Endodermal cell (in vitro differentiated cells): ENCODE data around the gene ZNF662. TPM values are rescaled to one million over a fixed set of nuclear protein-coding genes. Genes with fewer than 3 reads are reported as not detected.

Experiments used
- DNase-seq: peaks from one replicate; pipeline ENCODE4 v3.0.0-alpha.2; 2017
- H3K27ac ChIP-seq: 2 replicates; pipeline ENCODE4 v1.5.1; 2013; ENCODE audit warnings: mild to moderate bottlenecking, low read depth, low read length, moderate library complexity
- H3K27me3 ChIP-seq: 2 replicates; pipeline ENCODE4 v1.6.1; 2013; ENCODE audit warnings: mild to moderate bottlenecking, low read length, moderate library complexity; ENCODE audit not compliant: insufficient read depth, control insufficient read depth, poor library complexity, severe bottlenecking
- H3K36me3 ChIP-seq: 2 replicates; pipeline ENCODE4 v1.7.0; 2013; ENCODE audit warnings: mild to moderate bottlenecking, low read length, moderate library complexity; ENCODE audit not compliant: control insufficient read depth, insufficient read depth
- H3K4me1 ChIP-seq: one replicate; pipeline ENCODE4 v1.7.0; 2013; ENCODE audit warnings: low read length; ENCODE audit not compliant: control insufficient read depth, insufficient read depth
- H3K4me3 ChIP-seq: 2 replicates; pipeline ENCODE4 v1.5.1; 2013; ENCODE audit warnings: mild to moderate bottlenecking, low read length, moderate library complexity
- H3K9ac ChIP-seq: 2 replicates; pipeline ENCODE4 v1.6.1; 2013; ENCODE audit warnings: mild to moderate bottlenecking, low read length, moderate library complexity; ENCODE audit not compliant: poor library complexity, severe bottlenecking; ENCODE audit errors: extremely low read depth
- H3K9me3 ChIP-seq: 2 replicates; pipeline ENCODE4 v1.6.1; 2013; ENCODE audit warnings: mild to moderate bottlenecking, low read length, moderate library complexity; ENCODE audit not compliant: control insufficient read depth
- H3K27ac Mint-ChIP-seq: 2 replicates; pipeline ENCODE4 v1.8.0; 2020; ENCODE audit warnings: mixed read lengths
- H3K27me3 Mint-ChIP-seq: 2 replicates; pipeline ENCODE4 v1.8.0; 2021; ENCODE audit warnings: mild to moderate bottlenecking, mixed read lengths; ENCODE audit not compliant: insufficient read depth
- H3K36me3 Mint-ChIP-seq: 2 replicates; pipeline ENCODE4 v1.8.0; 2020; ENCODE audit warnings: low read depth, mixed read lengths
- H3K4me1 Mint-ChIP-seq: 2 replicates; pipeline ENCODE4 v1.8.0; 2020; ENCODE audit warnings: mixed read lengths
- H3K4me3 Mint-ChIP-seq: 2 replicates; pipeline ENCODE4 v1.8.0; 2020; ENCODE audit warnings: mild to moderate bottlenecking, moderate library complexity, mixed read lengths
- H3K9me3 Mint-ChIP-seq: 2 replicates; pipeline ENCODE4 v1.8.0; 2020; ENCODE audit warnings: mild to moderate bottlenecking, mixed read lengths
- WGBS, 2 experiments: methylation state at CpG; one replicate each; pipeline versions ENCODE4 v1.1.5 to v1.1.7; 2013; ENCODE audit warnings: missing lambda C conversion rate in 2 of 2, mixed read lengths in 1 of 2; ENCODE audit not compliant: insufficient coverage in 1 of 2, insufficient read length in 1 of 2; 5-methylcytosine and 5-hydroxymethylcytosine counted together
- total RNA-seq, 2 donors: library from RNA; stranded (reverse); fragmentation: NEBNext Ultra II Directional in 1 of 2; extraction: Animal tissue kit (Norgen Biotek cat#: 25700) in 1 of 2; gene quantifications; 2 replicates in 1 of 2; 3 replicates in 1 of 2; pipeline ENCODE4 v1.2.1, GENCODE V29; 2021
- TF ChIP-seq, protein P1 (sequence below): fragments of 200-600 bp; sonication (generic); conservative IDR thresholded peaks from 2 replicates; pipeline ENCODE4 v1.5.0; 2021; ENCODE audit warnings: antibody characterized with exemption, mild to moderate bottlenecking

Gene ZNF662
- total RNA-seq, 2 donors from 2014 or later, result 1.8 TPM; not detected in 1

DNA sequence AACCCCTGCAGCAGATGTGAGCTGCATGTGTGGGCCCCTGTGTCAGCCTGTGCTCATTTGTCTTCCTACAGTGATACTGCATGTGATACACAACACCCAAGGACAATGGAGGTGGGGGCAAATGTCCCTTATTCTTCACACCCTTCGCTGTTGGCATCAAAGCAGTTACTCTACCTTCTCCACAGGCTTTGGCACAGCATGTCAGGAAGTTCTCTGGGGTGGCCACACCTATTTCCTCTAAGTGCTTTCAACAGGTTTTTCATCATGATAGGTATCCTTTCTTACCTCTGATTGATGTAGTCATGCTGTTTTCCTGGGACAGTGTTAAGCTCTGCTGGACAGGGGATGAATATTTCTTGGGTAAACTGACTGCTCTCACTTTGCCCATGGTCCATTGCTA, 29.5 kb downstream of the ZNF662 start:
- no peak overlapping the region for H3K4me3 ChIP-seq
- H3K4me1 Mint-ChIP-seq, result no peaks in the 10 kb centered on the region
- no peak overlapping the region for H3K4me3 Mint-ChIP-seq
- no peaks in the 10 kb centered on the region for H3K27me3 Mint-ChIP-seq
- no peak for DNase-seq
- 67 to 79% methylated on average over 1 of the region's 1 CpG for WGBS, 2 experiments
- no peaks in the 10 kb centered on the region for H3K27me3 ChIP-seq
- H3K9me3 ChIP-seq, result no peaks in the 10 kb centered on the region
- no peak overlapping the region for H3K27ac ChIP-seq
- no peaks in the 10 kb centered on the region for H3K36me3 ChIP-seq
- H3K9ac ChIP-seq, result no peak overlapping the region
- H3K27ac Mint-ChIP-seq, result no peak overlapping the region
- H3K9me3 Mint-ChIP-seq, result no peaks in the 10 kb centered on the region
- TF ChIP-seq, protein P1, sequence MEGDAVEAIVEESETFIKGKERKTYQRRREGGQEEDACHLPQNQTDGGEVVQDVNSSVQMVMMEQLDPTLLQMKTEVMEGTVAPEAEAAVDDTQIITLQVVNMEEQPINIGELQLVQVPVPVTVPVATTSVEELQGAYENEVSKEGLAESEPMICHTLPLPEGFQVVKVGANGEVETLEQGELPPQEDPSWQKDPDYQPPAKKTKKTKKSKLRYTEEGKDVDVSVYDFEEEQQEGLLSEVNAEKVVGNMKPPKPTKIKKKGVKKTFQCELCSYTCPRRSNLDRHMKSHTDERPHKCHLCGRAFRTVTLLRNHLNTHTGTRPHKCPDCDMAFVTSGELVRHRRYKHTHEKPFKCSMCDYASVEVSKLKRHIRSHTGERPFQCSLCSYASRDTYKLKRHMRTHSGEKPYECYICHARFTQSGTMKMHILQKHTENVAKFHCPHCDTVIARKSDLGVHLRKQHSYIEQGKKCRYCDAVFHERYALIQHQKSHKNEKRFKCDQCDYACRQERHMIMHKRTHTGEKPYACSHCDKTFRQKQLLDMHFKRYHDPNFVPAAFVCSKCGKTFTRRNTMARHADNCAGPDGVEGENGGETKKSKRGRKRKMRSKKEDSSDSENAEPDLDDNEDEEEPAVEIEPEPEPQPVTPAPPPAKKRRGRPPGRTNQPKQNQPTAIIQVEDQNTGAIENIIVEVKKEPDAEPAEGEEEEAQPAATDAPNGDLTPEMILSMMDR, result no peak
- H3K36me3 Mint-ChIP-seq, result no peaks in the 10 kb centered on the region
- H3K4me1 ChIP-seq, result no peaks in the 10 kb centered on the region

DNA sequence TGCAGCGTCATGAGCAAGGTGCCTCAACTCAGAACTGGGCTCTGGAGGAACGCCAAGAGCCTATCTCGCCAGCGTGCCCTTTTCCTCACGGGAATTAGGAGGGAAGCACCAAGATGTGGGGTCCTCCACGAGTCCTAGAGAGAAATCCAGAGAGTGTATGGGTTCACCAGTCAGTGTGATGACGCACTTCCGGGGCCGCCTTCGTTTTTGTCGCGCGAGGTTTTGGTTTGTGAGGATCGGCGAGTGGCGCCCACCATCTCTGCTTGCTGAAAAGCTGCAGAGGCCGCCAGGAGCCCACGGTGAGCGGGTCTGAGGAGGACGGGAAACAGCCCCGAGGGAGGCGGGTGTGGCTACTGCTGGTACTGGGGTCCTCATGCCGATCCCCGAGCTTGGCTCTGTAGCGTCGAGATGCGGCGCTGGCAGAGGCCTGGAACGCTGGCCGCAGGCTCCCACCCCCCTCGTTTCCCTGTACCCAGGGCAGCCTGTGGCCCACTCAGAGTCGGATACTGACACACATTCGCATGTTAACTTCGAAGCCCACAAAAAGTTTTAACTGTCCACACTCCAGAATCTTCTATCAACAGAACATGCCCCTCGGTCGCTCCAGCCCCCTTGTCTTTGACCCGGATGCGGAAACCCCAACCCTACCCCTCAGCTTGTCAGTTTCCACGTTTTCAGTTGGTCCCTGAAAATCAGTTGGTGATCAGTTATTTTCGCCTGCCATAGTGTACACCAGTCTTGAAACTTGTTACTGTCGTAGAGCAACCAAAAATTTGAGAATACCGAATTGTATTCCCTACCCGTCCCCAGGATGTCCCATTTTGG, 30.4 kb downstream of the ZNF662 start:
- TF ChIP-seq, protein P1, result no peak
- H3K27me3 Mint-ChIP-seq, result no peaks in the 10 kb centered on the region
- H3K9me3 Mint-ChIP-seq, result no peaks in the 10 kb centered on the region
- no peaks in the 10 kb centered on the region for H3K4me1 Mint-ChIP-seq
- no peak overlapping the region for H3K27ac ChIP-seq
- no peak overlapping the region for H3K9ac ChIP-seq
- 95 to 98% methylated on average over 33 to 43 of the region's 43 CpGs for WGBS, 2 experiments
- H3K27me3 ChIP-seq, result no peaks in the 10 kb centered on the region
- H3K27ac Mint-ChIP-seq, result no peak overlapping the region
- no peaks in the 10 kb centered on the region for H3K4me1 ChIP-seq
- no peaks in the 10 kb centered on the region for H3K36me3 Mint-ChIP-seq
- DNase-seq, result no peak
- no peak overlapping the region for H3K4me3 Mint-ChIP-seq
- no peaks in the 10 kb centered on the region for H3K9me3 ChIP-seq
- no peak overlapping the region for H3K4me3 ChIP-seq
- H3K36me3 ChIP-seq, result no peaks in the 10 kb centered on the region

DNA sequence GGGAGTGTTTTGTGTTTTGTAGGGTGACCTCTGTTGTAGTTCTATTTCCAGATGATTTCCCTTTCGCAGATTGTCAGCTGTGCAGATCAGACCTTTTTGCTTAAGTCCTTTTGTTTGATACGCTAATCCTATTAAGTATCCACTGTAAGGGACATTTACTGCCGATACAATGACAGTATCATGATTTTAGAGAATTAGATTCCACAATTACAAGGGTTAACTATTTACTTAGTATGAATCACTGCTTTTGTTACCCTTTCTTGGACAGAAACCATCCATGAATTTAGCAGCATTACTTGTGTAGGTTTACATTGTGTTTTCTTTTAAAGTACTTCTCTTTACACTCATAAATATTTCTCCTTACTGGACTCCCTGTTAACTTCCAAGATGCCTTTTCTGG, 31.4 kb downstream of the ZNF662 start:
- TF ChIP-seq, protein P1, result no peak
- Histone ChIP-seq H3K4me1 (no peaks in the 10 kb centered on the region), H3K4me3 (no peak overlapping the region), H3K9ac (no peak overlapping the region), H3K27me3 (no peaks in the 10 kb centered on the region), H3K36me3 (no peaks in the 10 kb centered on the region), H3K9me3 (no peaks in the 10 kb centered on the region), H3K27ac (no peak overlapping the region)
- H3K4me3 Mint-ChIP-seq, result no peak overlapping the region
- no peaks in the 10 kb centered on the region for H3K36me3 Mint-ChIP-seq
- 94 to 100% methylated on average over 1 to 3 of the region's 3 CpGs for WGBS, 2 experiments
- no peaks in the 10 kb centered on the region for H3K9me3 Mint-ChIP-seq
- H3K4me1 Mint-ChIP-seq, result no peaks in the 10 kb centered on the region
- no peaks in the 10 kb centered on the region for H3K27me3 Mint-ChIP-seq
- DNase-seq, result no peak
- no peak overlapping the region for H3K27ac Mint-ChIP-seq
